Measurements from ENCODE around the gene RBBP7. TPM values are rescaled to one million over a fixed set of nuclear protein-coding genes. Genes with fewer than 3 reads are reported as not detected.

Gene RBBP7
- total RNA-seq, 3 donors from 2014 or later: 72.7 to 94.6 (median 92.0) TPM

- TF ChIP-seq CTCF (IDR thresholded peaks at IDR 0.05): no peak
- no peaks in the 10 kb centered on the region for H3K9me3 ChIP-seq
- no peak for ATAC-seq
- H3K36me3 ChIP-seq (ENCODE audit: low read depth): no peaks in the 10 kb centered on the region
- DNase-seq: no peak
- H3K4me3 ChIP-seq: no peak overlapping the region
- H3K4me1 ChIP-seq (ENCODE audit: low read depth): no peaks in the 10 kb centered on the region
- intact Hi-C loops (cut with DNase I, micrococcal nuclease): no loop called here
These were observed 47.4 kb downstream of the RBBP7 start for GRCh38 chrX:16822723-16823122.

DNA sequence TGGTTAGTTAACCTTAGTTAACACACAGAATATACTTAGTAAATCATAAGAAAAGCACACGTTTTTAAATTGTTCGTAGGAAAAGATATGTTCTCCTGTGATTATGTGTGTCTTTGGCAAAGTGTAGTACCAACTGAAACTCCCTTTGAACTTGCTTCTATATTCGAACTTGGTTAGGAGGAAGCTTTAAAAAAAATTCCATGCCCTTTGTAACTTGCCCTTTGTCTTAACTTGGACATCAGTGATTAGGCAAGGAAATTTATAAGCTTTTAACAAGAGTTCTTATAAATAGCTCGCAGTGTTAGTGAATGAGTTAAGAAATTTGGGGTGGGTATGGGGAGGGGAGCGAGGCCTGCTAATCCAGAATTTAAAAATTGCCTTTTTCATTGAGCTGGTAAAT is 50.5 kb downstream of the RBBP7 start:
- H3K9me3 ChIP-seq: no peaks in the 10 kb centered on the region
- peak; percentile 70 for ATAC-seq
- intact Hi-C loops (cut with DNase I, micrococcal nuclease): no loop called here
- no peaks in the 10 kb centered on the region for H3K36me3 ChIP-seq (ENCODE audit: low read depth)
- H3K4me1 ChIP-seq (ENCODE audit: low read depth): no peaks in the 10 kb centered on the region
- TF ChIP-seq CTCF (IDR thresholded peaks at IDR 0.05): no peak
- no peak for DNase-seq
- H3K4me3 ChIP-seq: no peak overlapping the region

GRCh38 chrX:16814597-16814996 is 55.6 kb downstream of the RBBP7 start:
- ATAC-seq: peak; percentile 48
- no peak for TF ChIP-seq CTCF (IDR thresholded peaks at IDR 0.05)
- H3K4me3 ChIP-seq: no peak overlapping the region
- intact Hi-C loops (cut with DNase I, micrococcal nuclease): no loop called here
- H3K4me1 ChIP-seq (ENCODE audit: low read depth): no peaks in the 10 kb centered on the region
- H3K36me3 ChIP-seq (ENCODE audit: low read depth): no peaks in the 10 kb centered on the region
- DNase-seq: no peak
- no peaks in the 10 kb centered on the region for H3K9me3 ChIP-seq

GRCh38 chrX:16807976-16808542 is 62.1 kb downstream of the RBBP7 start:
- DNase-seq (peak in 1 of 3 donors; percentile 54), ATAC-seq (peak; percentile 96)
- no peak for TF ChIP-seq CTCF (IDR thresholded peaks at IDR 0.05)
- H3K4me1 ChIP-seq (ENCODE audit: low read depth): no peaks in the 10 kb centered on the region
- H3K4me3 ChIP-seq: no peak overlapping the region
- intact Hi-C loops (cut with DNase I, micrococcal nuclease): no loop called here
- no peaks in the 10 kb centered on the region for H3K9me3 ChIP-seq
- H3K36me3 ChIP-seq (ENCODE audit: low read depth): no peaks in the 10 kb centered on the region

DNA sequence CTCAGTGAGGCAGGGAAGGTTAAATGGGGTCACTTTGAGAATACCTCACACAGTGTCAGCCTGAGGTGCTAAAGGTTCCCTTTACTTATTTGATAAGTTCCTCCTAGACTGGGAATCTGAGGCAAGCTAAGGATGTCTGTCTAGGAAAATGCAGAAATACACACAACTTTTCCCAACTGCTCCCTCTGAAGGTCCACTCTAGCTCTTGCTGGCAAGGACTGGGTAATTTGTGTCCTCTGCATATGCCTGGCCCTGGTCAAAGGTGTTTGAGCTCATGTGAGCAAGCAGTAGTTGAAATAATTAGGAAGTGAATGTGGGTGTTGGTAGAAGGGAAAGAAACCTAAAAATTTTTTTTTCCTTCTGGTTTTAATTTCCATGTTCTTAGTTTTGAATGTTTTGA is 62.6 kb downstream of the RBBP7 start:
- DNase-seq (no peak), ATAC-seq (peak; percentile 81)
- TF ChIP-seq CTCF (IDR thresholded peaks at IDR 0.05): no peak
- intact Hi-C loops (cut with DNase I, micrococcal nuclease): no loop called here
- H3K9me3 ChIP-seq: no peaks in the 10 kb centered on the region
- H3K36me3 ChIP-seq (ENCODE audit: low read depth): no peaks in the 10 kb centered on the region
- no peak overlapping the region for H3K4me3 ChIP-seq
- H3K4me1 ChIP-seq (ENCODE audit: low read depth): no peaks in the 10 kb centered on the region
